Measurements from ENCODE around the gene TTLL9.

DNA sequence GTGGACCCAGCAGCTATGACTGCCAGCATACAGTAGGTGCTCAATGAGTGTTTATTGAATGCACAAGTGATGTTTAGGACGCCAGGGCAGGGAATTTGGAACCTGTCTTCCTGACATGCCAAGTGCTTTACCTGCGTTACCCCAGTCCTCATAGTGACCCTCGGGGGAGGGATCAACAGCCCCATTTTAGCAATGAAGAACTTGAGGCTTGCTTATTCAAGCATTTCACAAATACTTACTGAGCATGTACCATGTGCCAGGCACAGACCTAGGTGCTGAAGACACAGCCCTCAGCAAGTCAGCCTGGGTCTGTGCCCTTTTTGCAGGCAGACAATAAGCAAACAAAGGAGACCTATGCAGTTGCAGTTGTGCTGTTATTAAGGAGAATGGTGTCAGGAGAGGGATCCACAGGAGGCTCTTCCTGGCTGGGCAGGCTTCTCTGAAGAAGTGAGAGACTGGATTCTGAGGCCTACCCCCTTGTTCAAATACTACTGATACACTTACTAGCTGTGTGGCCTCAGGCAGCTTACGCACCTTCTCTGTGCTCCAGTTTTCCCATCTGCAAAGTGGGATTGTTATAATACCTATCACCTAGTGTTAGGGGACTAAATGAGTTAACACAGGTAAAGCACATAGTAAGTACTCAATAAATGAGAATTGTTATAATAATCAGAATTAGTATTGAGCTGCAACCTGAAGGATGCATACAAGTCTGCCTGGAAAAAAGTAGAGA, 39.8 kb downstream of the TTLL9 start:
- TF ChIP-seq POLR2A (IDR thresholded peaks at IDR 0.05): no peak
- TF ChIP-seq, protein P1, sequence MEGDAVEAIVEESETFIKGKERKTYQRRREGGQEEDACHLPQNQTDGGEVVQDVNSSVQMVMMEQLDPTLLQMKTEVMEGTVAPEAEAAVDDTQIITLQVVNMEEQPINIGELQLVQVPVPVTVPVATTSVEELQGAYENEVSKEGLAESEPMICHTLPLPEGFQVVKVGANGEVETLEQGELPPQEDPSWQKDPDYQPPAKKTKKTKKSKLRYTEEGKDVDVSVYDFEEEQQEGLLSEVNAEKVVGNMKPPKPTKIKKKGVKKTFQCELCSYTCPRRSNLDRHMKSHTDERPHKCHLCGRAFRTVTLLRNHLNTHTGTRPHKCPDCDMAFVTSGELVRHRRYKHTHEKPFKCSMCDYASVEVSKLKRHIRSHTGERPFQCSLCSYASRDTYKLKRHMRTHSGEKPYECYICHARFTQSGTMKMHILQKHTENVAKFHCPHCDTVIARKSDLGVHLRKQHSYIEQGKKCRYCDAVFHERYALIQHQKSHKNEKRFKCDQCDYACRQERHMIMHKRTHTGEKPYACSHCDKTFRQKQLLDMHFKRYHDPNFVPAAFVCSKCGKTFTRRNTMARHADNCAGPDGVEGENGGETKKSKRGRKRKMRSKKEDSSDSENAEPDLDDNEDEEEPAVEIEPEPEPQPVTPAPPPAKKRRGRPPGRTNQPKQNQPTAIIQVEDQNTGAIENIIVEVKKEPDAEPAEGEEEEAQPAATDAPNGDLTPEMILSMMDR (IDR thresholded peaks at IDR 0.05): no peak

All from adrenal gland (tissue), 5 donors.